ENCODE data around the gene SIGLEC1. TPM values are rescaled to one million over a fixed set of nuclear protein-coding genes. Genes with fewer than 3 reads are reported as not detected.

The SIGLEC1 gene
- total and polyA plus RNA-seq, 2 donors (not counting 1 experiment from before 2014, with no cell fraction given): not detected

GRCh38 chr20:3755814-3756480, 43.5 kb upstream of the SIGLEC1 start:
- Histone ChIP-seq H3K27ac (ENCODE audit: insufficient read depth, low read length) (no peak overlapping the region), H2AFZ (ENCODE audit: low read length) (no peak overlapping the region), H3K27me3 (ENCODE audit: control insufficient read depth, insufficient read depth, low read length) (no peaks in the 10 kb centered on the region), H3K9me3 (ENCODE audit: control insufficient read depth, insufficient read depth, low read depth, low read length) (no peaks in the 10 kb centered on the region), H3K79me2 (ENCODE audit: control insufficient read depth, insufficient read depth, low read length) (no peaks in the 10 kb centered on the region), H3K9ac (ENCODE audit: insufficient read depth, low read length) (no peak overlapping the region), H3K4me3 (replicated peaks in 1 of 4; ENCODE audit: control extremely low read depth in 1 of 4, insufficient read depth in 1 of 4, low read depth in 3 of 4, low read length in 4 of 4) (no peak overlapping the region), H4K20me1 (ENCODE audit: control insufficient read depth, extremely low read depth, insufficient read depth, low read length) (no peaks in the 10 kb centered on the region), H3K36me3 (ENCODE audit: control insufficient read depth, insufficient read depth, low read length) (peaks cover 3% of the 10 kb centered on the region), H3K4me2 (ENCODE audit: extremely low read depth, insufficient read depth, low read length) (no peak overlapping the region), H3K4me1 (ENCODE audit: control insufficient read depth, extremely low read depth, insufficient read depth, low read length) (no peaks in the 10 kb centered on the region)
- DNase-seq (ENCODE audit: low read depth in 2 of 2): no peak
- TF ChIP-seq, protein P1, sequence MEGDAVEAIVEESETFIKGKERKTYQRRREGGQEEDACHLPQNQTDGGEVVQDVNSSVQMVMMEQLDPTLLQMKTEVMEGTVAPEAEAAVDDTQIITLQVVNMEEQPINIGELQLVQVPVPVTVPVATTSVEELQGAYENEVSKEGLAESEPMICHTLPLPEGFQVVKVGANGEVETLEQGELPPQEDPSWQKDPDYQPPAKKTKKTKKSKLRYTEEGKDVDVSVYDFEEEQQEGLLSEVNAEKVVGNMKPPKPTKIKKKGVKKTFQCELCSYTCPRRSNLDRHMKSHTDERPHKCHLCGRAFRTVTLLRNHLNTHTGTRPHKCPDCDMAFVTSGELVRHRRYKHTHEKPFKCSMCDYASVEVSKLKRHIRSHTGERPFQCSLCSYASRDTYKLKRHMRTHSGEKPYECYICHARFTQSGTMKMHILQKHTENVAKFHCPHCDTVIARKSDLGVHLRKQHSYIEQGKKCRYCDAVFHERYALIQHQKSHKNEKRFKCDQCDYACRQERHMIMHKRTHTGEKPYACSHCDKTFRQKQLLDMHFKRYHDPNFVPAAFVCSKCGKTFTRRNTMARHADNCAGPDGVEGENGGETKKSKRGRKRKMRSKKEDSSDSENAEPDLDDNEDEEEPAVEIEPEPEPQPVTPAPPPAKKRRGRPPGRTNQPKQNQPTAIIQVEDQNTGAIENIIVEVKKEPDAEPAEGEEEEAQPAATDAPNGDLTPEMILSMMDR (conservative IDR thresholded peaks at IDR 0.05 in 1 of 2, IDR thresholded peaks at IDR 0.05 in 1 of 2; ENCODE audit: low read depth in 1 of 2, low read length in 2 of 2): no peak
- no peak for TF ChIP-seq EZH2 (IDR thresholded peaks at IDR 0.05; ENCODE audit: low read length, missing control alignments)

GRCh38 chr20:3755269-3755668, 42.9 kb upstream of the SIGLEC1 start:
- no peak overlapping the region for H3K27ac ChIP-seq (ENCODE audit: insufficient read depth, low read length)
- H3K4me2 ChIP-seq (ENCODE audit: extremely low read depth, insufficient read depth, low read length): no peak overlapping the region
- H3K36me3 ChIP-seq (ENCODE audit: control insufficient read depth, insufficient read depth, low read length): peaks cover 3% of the 10 kb centered on the region
- H3K79me2 ChIP-seq (ENCODE audit: control insufficient read depth, insufficient read depth, low read length): no peaks in the 10 kb centered on the region
- no peak overlapping the region for H3K4me3 ChIP-seq (replicated peaks in 1 of 4; ENCODE audit: control extremely low read depth in 1 of 4, insufficient read depth in 1 of 4, low read depth in 3 of 4, low read length in 4 of 4)
- no peak overlapping the region for H3K9ac ChIP-seq (ENCODE audit: insufficient read depth, low read length)
- H4K20me1 ChIP-seq (ENCODE audit: control insufficient read depth, extremely low read depth, insufficient read depth, low read length): no peaks in the 10 kb centered on the region
- H3K9me3 ChIP-seq (ENCODE audit: control insufficient read depth, insufficient read depth, low read depth, low read length): no peaks in the 10 kb centered on the region
- no peak for DNase-seq (ENCODE audit: low read depth in 2 of 2)
- no peak for TF ChIP-seq EZH2 (IDR thresholded peaks at IDR 0.05; ENCODE audit: low read length, missing control alignments)
- TF ChIP-seq, protein P1 (conservative IDR thresholded peaks at IDR 0.05 in 1 of 2, IDR thresholded peaks at IDR 0.05 in 1 of 2; ENCODE audit: low read depth in 1 of 2, low read length in 2 of 2): no peak
- H3K4me1 ChIP-seq (ENCODE audit: control insufficient read depth, extremely low read depth, insufficient read depth, low read length): no peaks in the 10 kb centered on the region
- no peak overlapping the region for H2AFZ ChIP-seq (ENCODE audit: low read length)
- no peaks in the 10 kb centered on the region for H3K27me3 ChIP-seq (ENCODE audit: control insufficient read depth, insufficient read depth, low read length)

DNA sequence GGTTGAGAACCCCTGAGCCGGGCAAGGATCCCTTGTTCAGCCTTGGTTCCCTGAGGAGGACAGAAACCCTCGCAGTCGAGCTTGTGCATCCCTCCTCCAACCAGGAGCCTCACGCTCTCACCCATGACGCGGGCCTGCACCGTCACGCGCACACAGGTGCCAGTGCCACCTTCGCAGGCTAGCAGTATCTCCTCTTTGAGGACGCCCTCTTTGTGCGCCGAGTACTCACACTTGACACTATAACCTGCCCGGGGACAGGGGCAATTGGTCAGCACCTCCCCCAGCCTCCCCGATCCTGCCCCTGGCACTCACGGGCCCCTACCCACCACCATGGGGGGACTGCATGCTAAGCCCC, 41.9 kb upstream of the SIGLEC1 start:
- Histone ChIP-seq H3K27me3 (ENCODE audit: control insufficient read depth, insufficient read depth, low read length) (no peaks in the 10 kb centered on the region), H3K79me2 (ENCODE audit: control insufficient read depth, insufficient read depth, low read length) (no peaks in the 10 kb centered on the region), H4K20me1 (ENCODE audit: control insufficient read depth, extremely low read depth, insufficient read depth, low read length) (no peaks in the 10 kb centered on the region), H3K9ac (ENCODE audit: insufficient read depth, low read length) (no peak overlapping the region), H3K4me3 (replicated peaks in 1 of 4; ENCODE audit: control extremely low read depth in 1 of 4, insufficient read depth in 1 of 4, low read depth in 3 of 4, low read length in 4 of 4) (no peak overlapping the region), H3K4me1 (ENCODE audit: control insufficient read depth, extremely low read depth, insufficient read depth, low read length) (no peaks in the 10 kb centered on the region), H2AFZ (ENCODE audit: low read length) (no peak overlapping the region), H3K9me3 (ENCODE audit: control insufficient read depth, insufficient read depth, low read depth, low read length) (no peaks in the 10 kb centered on the region), H3K36me3 (ENCODE audit: control insufficient read depth, insufficient read depth, low read length) (peaks cover 3% of the 10 kb centered on the region), H3K4me2 (ENCODE audit: extremely low read depth, insufficient read depth, low read length) (no peak overlapping the region), H3K27ac (ENCODE audit: insufficient read depth, low read length) (no peak overlapping the region)
- TF ChIP-seq, protein P1 (conservative IDR thresholded peaks at IDR 0.05 in 1 of 2, IDR thresholded peaks at IDR 0.05 in 1 of 2; ENCODE audit: low read depth in 1 of 2, low read length in 2 of 2): no peak
- no peak for TF ChIP-seq EZH2 (IDR thresholded peaks at IDR 0.05; ENCODE audit: low read length, missing control alignments)
- no peak for DNase-seq (ENCODE audit: low read depth in 2 of 2)

Data from fibroblast of lung (primary cell).